PC-3 (cell line): Measurements from ENCODE around the gene RXRA. TPM values are rescaled to one million over a fixed set of nuclear protein-coding genes. Genes with fewer than 3 reads are reported as not detected.

Source experiments
- ATAC-seq: fragments of 200-7000 bp; cut with Tn5 transposase; 2 replicates; pipeline ENCODE4 v1.9.1; 2020; ENCODE audit warnings: mild to moderate bottlenecking, moderate library complexity
- BruUV-seq: library from RNA; stranded (reverse); fragments of 400-500 nt; replicated peaks from 2 replicates; lab custom pipeline; 2021; lab: Mats Ljungman, UMichigan
- CTCF ChIA-PET: fragments of 300-600 bp; sonication (Branson Sonifier 250); formaldehyde crosslinking; loops from one replicate; lab custom pipeline; 2022; ENCODE audit warnings: antibody characterized with exemption; lab: Charles Lee
- POLR2A ChIA-PET: fragments of 300-600 bp; sonication (Branson Sonifier 250); formaldehyde crosslinking; loops from one replicate; lab custom pipeline; 2022; ENCODE audit warnings: antibody characterized with exemption; ENCODE audit not compliant: unreplicated experiment; lab: Charles Lee
- DNase-seq: peaks from one replicate; pipeline ENCODE4 v3.0.0-alpha.2; 2015
- H2AFZ ChIP-seq: fragments of 300-600 bp; sonication (generic); 2 replicates; pipeline ENCODE4 v1.6.0; 2016; ENCODE audit warnings: antibody characterized with exemption, low read length
- H3F3A ChIP-seq: fragments of 300-600 bp; sonication (generic); one replicate; pipeline ENCODE4 v1.6.0; 2017; ENCODE audit warnings: antibody characterized with exemption, low read length, control low read depth, mild to moderate bottlenecking; ENCODE audit not compliant: unreplicated experiment
- H3K27ac ChIP-seq: fragments of 300-600 bp; sonication (generic); 2 replicates; pipeline ENCODE4 v1.5.1; 2016; ENCODE audit warnings: mild to moderate bottlenecking, low read length
- H3K27me3 ChIP-seq: fragments of 300-600 bp; sonication (generic); 2 replicates; pipeline ENCODE4 v1.6.1; 2016; ENCODE audit warnings: low read length, mixed read lengths
- H3K36me3 ChIP-seq: fragments of 300-600 bp; sonication (generic); 2 replicates; pipeline ENCODE4 v1.6.1; 2016; ENCODE audit warnings: low read depth, mixed run types, low read length, mixed read lengths
- H3K4me1 ChIP-seq: fragments of 300-600 bp; sonication (generic); 2 replicates; pipeline ENCODE4 v1.5.1; 2016; ENCODE audit warnings: low read length; ENCODE audit not compliant: insufficient read depth
- H3K4me2 ChIP-seq: fragments of 300-600 bp; sonication (generic); 2 replicates; pipeline ENCODE4 v1.6.0; 2016; ENCODE audit warnings: low read length
- H3K4me3 ChIP-seq: fragments of 300-600 bp; sonication (generic); 2 replicates; pipeline ENCODE4 v1.5.1; 2016; ENCODE audit warnings: mild to moderate bottlenecking, low read length, mixed read lengths
- H3K79me2 ChIP-seq: fragments of 300-600 bp; sonication (generic); 2 replicates; pipeline ENCODE4 v1.6.1; 2017; ENCODE audit warnings: low read length, mixed read lengths
- H3K9ac ChIP-seq: fragments of 300-600 bp; sonication (generic); 2 replicates; pipeline ENCODE4 v1.6.0; 2016; ENCODE audit warnings: mild to moderate bottlenecking, low read length
- H3K9me2 ChIP-seq: fragments of 300-600 bp; sonication (generic); replicated peaks from 2 replicates; pipeline ENCODE4 v1.6.1; 2016; ENCODE audit warnings: mixed run types, low read length, mixed read lengths
- H3K9me3 ChIP-seq: fragments of 300-600 bp; sonication (generic); 2 replicates; pipeline ENCODE4 v1.6.1; 2016; ENCODE audit warnings: low read length, mixed read lengths
- H4K20me1 ChIP-seq: fragments of 300-600 bp; sonication (generic); 2 replicates; pipeline ENCODE4 v1.6.1; 2016; ENCODE audit warnings: low read length, mixed read lengths
- CTCF ChIP-seq: fragments of 300-600 bp; sonication (generic); conservative IDR thresholded peaks from 2 replicates; pipeline ENCODE4 v1.5.1; 2017; ENCODE audit warnings: antibody characterized with exemption, low read depth, mild to moderate bottlenecking, low read length
- EZH2 ChIP-seq: fragments of 300-600 bp; sonication (generic); IDR thresholded peaks from one replicate; pipeline ENCODE4 v1.6.1; 2017; ENCODE audit warnings: antibody characterized with exemption, mild to moderate bottlenecking, low read length; ENCODE audit not compliant: unreplicated experiment
- EZH2phosphoT487 ChIP-seq: fragments of 300-600 bp; sonication (generic); IDR thresholded peaks from 2 replicates; pipeline ENCODE4 v1.6.1; 2018; ENCODE audit warnings: mild to moderate bottlenecking, antibody characterized with exemption, low read length, borderline replicate concordance
- intact Hi-C: fragments of 100-400 bp; cut with micrococcal nuclease; formaldehyde crosslinking; loops from 2 replicates; pipeline ENCODE4 v1.9.0; 2023
- total RNA-seq: library from RNA; depleted of rRNA; stranded (reverse); fragments of >200 nt; gene quantifications from 2 replicates; pipeline ENCODE4 v1.2.3, GENCODE V29; 2014

The RXRA gene
- total RNA-seq, 1 experiment from 2014 or later: 17.5 TPM

DNA sequence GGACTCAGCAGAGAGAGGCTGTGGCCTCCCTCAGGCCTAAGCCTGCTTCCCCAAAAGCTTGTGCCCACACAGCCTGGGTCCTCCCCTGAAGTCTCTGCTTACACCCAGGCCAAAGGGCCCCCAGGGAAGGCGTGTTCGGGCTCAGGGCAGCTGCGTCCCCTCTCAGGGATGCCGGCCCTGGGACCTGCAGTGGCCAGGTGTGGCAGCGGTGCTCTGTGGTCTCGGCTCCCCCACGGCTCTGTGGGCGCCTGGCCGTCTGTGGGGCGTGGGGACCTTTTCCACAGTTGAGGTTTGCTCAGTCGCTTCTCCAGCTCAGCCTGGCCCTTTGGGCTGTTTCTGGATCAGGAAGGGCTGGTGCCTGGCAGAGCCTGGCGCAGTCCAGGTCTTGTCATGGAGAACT, 75.9 kb downstream of the RXRA start:
- no peak for TF ChIP-seq CTCF
- no peak for TF ChIP-seq EZH2phosphoT487
- TF ChIP-seq EZH2: no peak
- 0 out of 2 replicates have a peak, but pooled peaks cover 3% of the 10 kb centered on the region for H3K9me3 ChIP-seq
- DNase-seq (no peak), ATAC-seq (no peak)
- no TSS peak for BruUV-seq
- H3K4me3 ChIP-seq: no peak overlapping the region
- no peaks in the 10 kb centered on the region for H3K9me2 ChIP-seq
- H3K36me3 ChIP-seq: no peaks in the 10 kb centered on the region
- H3K9ac ChIP-seq: no peak overlapping the region
- H4K20me1 ChIP-seq: no peaks in the 10 kb centered on the region
- peaks cover 20% of the 10 kb centered on the region; the same call in 1 of the 2 replicates for H3K79me2 ChIP-seq
- no peak overlapping the region for H3K4me2 ChIP-seq
- no peak overlapping the region for H3K27ac ChIP-seq
- no peaks in the 10 kb centered on the region for H3F3A ChIP-seq
- H3K27me3 ChIP-seq: no peaks in the 10 kb centered on the region
- ChIA-PET CTCF (no interaction called here), POLR2A (no interaction called here)
- intact Hi-C loops: no loop called here
- peaks cover 9% of the 10 kb centered on the region for H3K4me1 ChIP-seq
- H2AFZ ChIP-seq: no peak overlapping the region

- H2AFZ ChIP-seq: no peak overlapping the region
- peaks cover 15% of the 10 kb centered on the region for H3K4me1 ChIP-seq
- peaks cover 23% of the 10 kb centered on the region; the same call in 1 of the 2 replicates for H3K79me2 ChIP-seq
- no peaks in the 10 kb centered on the region for H3K9me2 ChIP-seq
- 0 out of 2 replicates have a peak, but pooled peaks cover 3% of the 10 kb centered on the region for H3K9me3 ChIP-seq
- no peaks in the 10 kb centered on the region for H3K27me3 ChIP-seq
- no peak overlapping the region for H3K4me3 ChIP-seq
- H3K36me3 ChIP-seq: no peaks in the 10 kb centered on the region
- intact Hi-C loops: no loop called here
- TF ChIP-seq EZH2phosphoT487 (no peak), CTCF (no peak), EZH2 (no peak)
- no peaks in the 10 kb centered on the region for H3F3A ChIP-seq
- ATAC-seq (no peak), DNase-seq (no peak)
- ChIA-PET CTCF (no interaction called here), POLR2A (no interaction called here)
- no peak overlapping the region for H3K27ac ChIP-seq
- BruUV-seq: no TSS peak
- H4K20me1 ChIP-seq: no peaks in the 10 kb centered on the region
- H3K4me2 ChIP-seq: no peak overlapping the region
- no peak overlapping the region for H3K9ac ChIP-seq
Measured at GRCh38 chr9:134403292-134403681, 77.0 kb downstream of the RXRA start.

- TF ChIP-seq EZH2phosphoT487 (no peak), EZH2 (no peak), CTCF (no peak)
- Histone ChIP-seq H2AFZ (no peak overlapping the region), H3K27ac (no peak overlapping the region), H3K9ac (no peak overlapping the region), H3K79me2 (peaks cover 21% of the 10 kb centered on the region; the same call in 1 of the 2 replicates), H3K4me1 (peaks cover 15% of the 10 kb centered on the region), H3K4me2 (no peak overlapping the region), H4K20me1 (no peaks in the 10 kb centered on the region), H3K9me3 (0 out of 2 replicates have a peak, but pooled peaks cover 3% of the 10 kb centered on the region), H3K9me2 (no peaks in the 10 kb centered on the region), H3F3A (no peaks in the 10 kb centered on the region), H3K36me3 (no peaks in the 10 kb centered on the region), H3K4me3 (no peak overlapping the region), H3K27me3 (no peaks in the 10 kb centered on the region)
- CTCF ChIA-PET: no interaction called here
- ATAC-seq (no peak), DNase-seq (no peak)
- intact Hi-C loops: no loop called here
- POLR2A ChIA-PET: no interaction called here
- no TSS peak for BruUV-seq
Measured at GRCh38 chr9:134403682-134404301, 77.5 kb downstream of the RXRA start.
